Measurements from ENCODE around the gene CABLES1.

Gene CABLES1

DNA sequence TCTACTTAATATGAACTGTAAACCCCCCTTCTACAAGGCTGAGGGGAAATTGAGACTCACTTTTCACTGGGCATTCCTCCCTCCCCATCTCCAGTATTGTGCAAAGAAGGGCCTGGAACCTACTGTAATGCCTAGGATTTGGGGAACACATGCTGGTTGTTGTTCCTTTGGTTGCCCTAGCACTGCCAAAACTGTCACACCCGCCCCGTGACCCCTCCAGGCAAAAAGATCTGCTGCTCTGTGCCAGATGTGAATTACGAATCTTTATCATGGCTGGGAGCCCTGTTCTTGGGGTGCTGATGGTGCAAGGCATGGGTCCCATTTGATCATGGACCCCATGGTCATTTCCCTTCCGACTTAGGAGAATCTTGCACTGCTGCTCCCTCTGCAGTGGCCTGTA, 95.4 kb downstream of the CABLES1 start:
- H3K9ac ChIP-seq (ENCODE audit: low read depth in 1 of 2, low read length in 2 of 2), result no peak overlapping the region
- no peaks in the 10 kb centered on the region for H3K27me3 ChIP-seq (ENCODE audit: control insufficient read depth in 1 of 2, insufficient read depth in 2 of 2, low read length in 2 of 2)
- H3K4me3 ChIP-seq (ENCODE audit: low read depth in 1 of 2, low read length in 2 of 2), result no peak overlapping the region
- no peaks in the 10 kb centered on the region for H3K9me3 ChIP-seq (ENCODE audit: control insufficient read depth in 1 of 2, low read length in 2 of 2)
- H3K4me1 ChIP-seq (ENCODE audit: control insufficient read depth in 1 of 2, insufficient read depth in 2 of 2, low read length in 2 of 2), result peaks cover 27 to 38% of the 10 kb centered on the region in 2 donors
- no peaks in the 10 kb centered on the region for H3K36me3 ChIP-seq (ENCODE audit: control insufficient read depth in 1 of 2, insufficient read depth in 2 of 2, low read length in 2 of 2)
- no peak overlapping the region for H3K27ac ChIP-seq (ENCODE audit: low read depth, low read length)

- peaks cover 27 to 38% of the 10 kb centered on the region in 2 donors for H3K4me1 ChIP-seq (ENCODE audit: control insufficient read depth in 1 of 2, insufficient read depth in 2 of 2, low read length in 2 of 2)
- no peak overlapping the region for H3K27ac ChIP-seq (ENCODE audit: low read depth, low read length)
- no peaks in the 10 kb centered on the region for H3K36me3 ChIP-seq (ENCODE audit: control insufficient read depth in 1 of 2, insufficient read depth in 2 of 2, low read length in 2 of 2)
- peak overlapping the region in 1 of 2 donors; percentile 1 for H3K4me3 ChIP-seq (ENCODE audit: low read depth in 1 of 2, low read length in 2 of 2)
- no peak overlapping the region for H3K9ac ChIP-seq (ENCODE audit: low read depth in 1 of 2, low read length in 2 of 2)
- no peaks in the 10 kb centered on the region for H3K27me3 ChIP-seq (ENCODE audit: control insufficient read depth in 1 of 2, insufficient read depth in 2 of 2, low read length in 2 of 2)
- no peaks in the 10 kb centered on the region for H3K9me3 ChIP-seq (ENCODE audit: control insufficient read depth in 1 of 2, low read length in 2 of 2)
These were observed 96.2 kb downstream of the CABLES1 start for GRCh38 chr18:23231340-23232021.

GRCh38 chr18:23232331-23232730, 97.0 kb downstream of the CABLES1 start:
- Histone ChIP-seq H3K27me3 (ENCODE audit: control insufficient read depth in 1 of 2, insufficient read depth in 2 of 2, low read length in 2 of 2) (no peaks in the 10 kb centered on the region), H3K27ac (ENCODE audit: low read depth, low read length) (no peak overlapping the region), H3K4me3 (ENCODE audit: low read depth in 1 of 2, low read length in 2 of 2) (no peak overlapping the region), H3K4me1 (ENCODE audit: control insufficient read depth in 1 of 2, insufficient read depth in 2 of 2, low read length in 2 of 2) (peaks cover 28 to 40% of the 10 kb centered on the region in 2 donors), H3K9me3 (ENCODE audit: control insufficient read depth in 1 of 2, low read length in 2 of 2) (no peaks in the 10 kb centered on the region), H3K36me3 (ENCODE audit: control insufficient read depth in 1 of 2, insufficient read depth in 2 of 2, low read length in 2 of 2) (no peaks in the 10 kb centered on the region), H3K9ac (ENCODE audit: low read depth in 1 of 2, low read length in 2 of 2) (no peak overlapping the region)

GRCh38 chr18:23234619-23235018, 99.3 kb downstream of the CABLES1 start:
- Histone ChIP-seq H3K36me3 (ENCODE audit: control insufficient read depth in 1 of 2, insufficient read depth in 2 of 2, low read length in 2 of 2) (no peaks in the 10 kb centered on the region), H3K27me3 (ENCODE audit: control insufficient read depth in 1 of 2, insufficient read depth in 2 of 2, low read length in 2 of 2) (no peaks in the 10 kb centered on the region), H3K4me3 (ENCODE audit: low read depth in 1 of 2, low read length in 2 of 2) (no peak overlapping the region), H3K27ac (ENCODE audit: low read depth, low read length) (no peak overlapping the region), H3K4me1 (ENCODE audit: control insufficient read depth in 1 of 2, insufficient read depth in 2 of 2, low read length in 2 of 2) (peaks cover 28 to 40% of the 10 kb centered on the region in 2 donors), H3K9me3 (ENCODE audit: control insufficient read depth in 1 of 2, low read length in 2 of 2) (no peaks in the 10 kb centered on the region), H3K9ac (ENCODE audit: low read depth in 1 of 2, low read length in 2 of 2) (no peak overlapping the region)

- Histone ChIP-seq H3K27ac (ENCODE audit: low read depth, low read length) (no peak overlapping the region), H3K4me1 (ENCODE audit: control insufficient read depth in 1 of 2, insufficient read depth in 2 of 2, low read length in 2 of 2) (peaks cover 28 to 38% of the 10 kb centered on the region in 2 donors)
These were observed 100.1 kb downstream of the CABLES1 start for GRCh38 chr18:23235336-23235735.

GRCh38 chr18:23235860-23236259, 100.6 kb downstream of the CABLES1 start:
- H3K4me3 ChIP-seq (ENCODE audit: low read depth in 1 of 2, low read length in 2 of 2), result no peak overlapping the region
- H3K27me3 ChIP-seq (ENCODE audit: control insufficient read depth in 1 of 2, insufficient read depth in 2 of 2, low read length in 2 of 2), result no peaks in the 10 kb centered on the region
- no peak overlapping the region for H3K9ac ChIP-seq (ENCODE audit: low read depth in 1 of 2, low read length in 2 of 2)
- no peaks in the 10 kb centered on the region for H3K9me3 ChIP-seq (ENCODE audit: control insufficient read depth in 1 of 2, low read length in 2 of 2)
- no peaks in the 10 kb centered on the region for H3K36me3 ChIP-seq (ENCODE audit: control insufficient read depth in 1 of 2, insufficient read depth in 2 of 2, low read length in 2 of 2)
- peaks cover 28 to 33% of the 10 kb centered on the region in 2 donors for H3K4me1 ChIP-seq (ENCODE audit: control insufficient read depth in 1 of 2, insufficient read depth in 2 of 2, low read length in 2 of 2)
- H3K27ac ChIP-seq (ENCODE audit: low read depth, low read length), result no peak overlapping the region

More at GRCh38 chr18:23235336-23235735, 100.1 kb downstream of the CABLES1 start:
- Histone ChIP-seq H3K4me3 (ENCODE audit: low read depth in 1 of 2, low read length in 2 of 2) (no peak overlapping the region), H3K9me3 (ENCODE audit: control insufficient read depth in 1 of 2, low read length in 2 of 2) (no peaks in the 10 kb centered on the region), H3K9ac (ENCODE audit: low read depth in 1 of 2, low read length in 2 of 2) (no peak overlapping the region), H3K36me3 (ENCODE audit: control insufficient read depth in 1 of 2, insufficient read depth in 2 of 2, low read length in 2 of 2) (no peaks in the 10 kb centered on the region), H3K27me3 (ENCODE audit: control insufficient read depth in 1 of 2, insufficient read depth in 2 of 2, low read length in 2 of 2) (no peaks in the 10 kb centered on the region)

- Histone ChIP-seq H3K27ac (ENCODE audit: low read depth, low read length) (peak overlapping the region; percentile 54), H3K4me3 (ENCODE audit: low read depth in 1 of 2, low read length in 2 of 2) (peak overlapping the region in 1 of 2 donors; percentile 64), H3K36me3 (ENCODE audit: control insufficient read depth in 1 of 2, insufficient read depth in 2 of 2, low read length in 2 of 2) (no peaks in the 10 kb centered on the region), H3K4me1 (ENCODE audit: control insufficient read depth in 1 of 2, insufficient read depth in 2 of 2, low read length in 2 of 2) (peaks cover 24 to 33% of the 10 kb centered on the region in 2 donors), H3K9ac (ENCODE audit: low read depth in 1 of 2, low read length in 2 of 2) (no peak overlapping the region), H3K9me3 (ENCODE audit: control insufficient read depth in 1 of 2, low read length in 2 of 2) (no peaks in the 10 kb centered on the region), H3K27me3 (ENCODE audit: control insufficient read depth in 1 of 2, insufficient read depth in 2 of 2, low read length in 2 of 2) (no peaks in the 10 kb centered on the region)
These were observed 101.7 kb downstream of the CABLES1 start for GRCh38 chr18:23236876-23237468.

GRCh38 chr18:23237524-23238151, 102.4 kb downstream of the CABLES1 start:
- peak overlapping the region; percentile 63 to 67 for H3K9ac ChIP-seq (ENCODE audit: low read depth in 1 of 2, low read length in 2 of 2)
- H3K27ac ChIP-seq (ENCODE audit: low read depth, low read length), result peak overlapping the region; percentile 54
- peak overlapping the region; percentile 59 to 64 for H3K4me3 ChIP-seq (ENCODE audit: low read depth in 1 of 2, low read length in 2 of 2)

GRCh38 chr18:23238152-23238531, 102.9 kb downstream of the CABLES1 start:
- Histone ChIP-seq H3K27ac (ENCODE audit: low read depth, low read length) (peak overlapping the region; percentile 46), H3K27me3 (ENCODE audit: control insufficient read depth in 1 of 2, insufficient read depth in 2 of 2, low read length in 2 of 2) (no peaks in the 10 kb centered on the region), H3K9ac (ENCODE audit: low read depth in 1 of 2, low read length in 2 of 2) (peak overlapping the region; percentile 63 to 67), H3K9me3 (ENCODE audit: control insufficient read depth in 1 of 2, low read length in 2 of 2) (no peaks in the 10 kb centered on the region), H3K4me1 (ENCODE audit: control insufficient read depth in 1 of 2, insufficient read depth in 2 of 2, low read length in 2 of 2) (peaks cover 25 to 37% of the 10 kb centered on the region in 2 donors), H3K4me3 (ENCODE audit: low read depth in 1 of 2, low read length in 2 of 2) (peak overlapping the region; percentile 59 to 64), H3K36me3 (ENCODE audit: control insufficient read depth in 1 of 2, insufficient read depth in 2 of 2, low read length in 2 of 2) (no peaks in the 10 kb centered on the region)

More at GRCh38 chr18:23237524-23238151, 102.4 kb downstream of the CABLES1 start:
- Histone ChIP-seq H3K27me3 (ENCODE audit: control insufficient read depth in 1 of 2, insufficient read depth in 2 of 2, low read length in 2 of 2) (no peaks in the 10 kb centered on the region), H3K4me1 (ENCODE audit: control insufficient read depth in 1 of 2, insufficient read depth in 2 of 2, low read length in 2 of 2) (peaks cover 25 to 36% of the 10 kb centered on the region in 2 donors), H3K9me3 (ENCODE audit: control insufficient read depth in 1 of 2, low read length in 2 of 2) (no peaks in the 10 kb centered on the region), H3K36me3 (ENCODE audit: control insufficient read depth in 1 of 2, insufficient read depth in 2 of 2, low read length in 2 of 2) (no peaks in the 10 kb centered on the region)

- Histone ChIP-seq H3K27ac (ENCODE audit: low read depth, low read length) (no peak overlapping the region), H3K4me1 (ENCODE audit: control insufficient read depth in 1 of 2, insufficient read depth in 2 of 2, low read length in 2 of 2) (peaks cover 25 to 37% of the 10 kb centered on the region in 2 donors), H3K4me3 (ENCODE audit: low read depth in 1 of 2, low read length in 2 of 2) (no peak overlapping the region), H3K27me3 (ENCODE audit: control insufficient read depth in 1 of 2, insufficient read depth in 2 of 2, low read length in 2 of 2) (no peaks in the 10 kb centered on the region), H3K36me3 (ENCODE audit: control insufficient read depth in 1 of 2, insufficient read depth in 2 of 2, low read length in 2 of 2) (no peaks in the 10 kb centered on the region), H3K9me3 (ENCODE audit: control insufficient read depth in 1 of 2, low read length in 2 of 2) (no peaks in the 10 kb centered on the region), H3K9ac (ENCODE audit: low read depth in 1 of 2, low read length in 2 of 2) (no peak overlapping the region)
These were observed 103.5 kb downstream of the CABLES1 start for GRCh38 chr18:23238651-23239349.
